ENCODE measurements around the gene TBCE.

TBCE gene

GRCh38 chr1:235442788-235443429, 75.7 kb downstream of the TBCE start:
- H3K4me3 ChIP-seq (ENCODE audit: control insufficient read depth, low read depth, low read length) = no peak overlapping the region
- peak; percentile 81 for DNase-seq (ENCODE audit: low read depth)
- no peak for TF ChIP-seq CTCF (conservative IDR thresholded peaks at IDR 0.05; ENCODE audit: control insufficient read depth, insufficient read depth, low read depth, low read length)

DNA sequence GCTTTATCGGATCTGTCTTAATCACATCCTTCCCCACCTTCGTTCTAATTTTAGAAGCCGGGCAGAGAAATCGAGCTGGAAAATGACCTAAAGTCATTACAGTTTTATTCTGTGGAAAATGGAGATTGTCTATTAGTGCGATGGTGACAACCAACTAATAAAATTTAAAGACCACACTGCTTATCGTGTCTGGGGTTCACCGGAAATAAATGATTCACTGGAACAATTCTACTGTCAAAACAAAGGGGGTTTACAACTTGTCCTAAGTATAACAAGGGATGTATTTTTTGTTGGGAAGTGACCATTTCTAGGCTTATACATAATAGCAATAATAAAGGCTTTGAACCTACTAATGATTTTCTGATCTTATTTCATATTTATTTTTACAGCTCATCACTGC, 81.4 kb downstream of the TBCE start:
- TF ChIP-seq CTCF (conservative IDR thresholded peaks at IDR 0.05; ENCODE audit: control insufficient read depth, insufficient read depth, low read depth, low read length) = no peak
- no peak for DNase-seq (ENCODE audit: low read depth)

DNA sequence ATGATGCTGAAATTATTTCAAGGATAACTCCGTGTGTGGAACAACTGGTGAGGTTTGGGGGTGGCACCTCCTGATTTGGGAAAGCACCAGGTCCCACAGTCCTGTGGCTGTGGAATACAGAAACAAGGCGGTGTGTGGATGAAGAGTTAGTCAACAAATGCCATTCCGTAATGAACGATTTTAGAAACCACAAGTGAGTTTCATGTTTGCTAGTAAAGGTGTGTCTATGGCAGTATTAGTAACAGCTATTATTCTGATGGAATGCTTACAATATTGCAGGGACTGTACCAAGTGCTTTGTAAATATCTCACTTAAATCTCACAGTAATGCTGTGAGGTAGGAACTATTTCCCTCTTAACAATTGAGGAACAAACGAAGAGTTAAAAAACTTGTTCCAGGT, 83.2 kb downstream of the TBCE start:
- H3K4me3 ChIP-seq (ENCODE audit: control insufficient read depth, low read depth, low read length) = no peak overlapping the region
- no peak for DNase-seq (ENCODE audit: low read depth)
- TF ChIP-seq CTCF (conservative IDR thresholded peaks at IDR 0.05; ENCODE audit: control insufficient read depth, insufficient read depth, low read depth, low read length) = no peak

More for the DNA sequence above, 81.4 kb downstream of the TBCE start:
- H3K4me3 ChIP-seq (ENCODE audit: control insufficient read depth, low read depth, low read length) = no peak overlapping the region

GRCh38 chr1:235450886-235451483, 83.8 kb downstream of the TBCE start:
- no peak overlapping the region for H3K4me3 ChIP-seq (ENCODE audit: control insufficient read depth, low read depth, low read length)
- no peak for DNase-seq (ENCODE audit: low read depth)
- TF ChIP-seq CTCF (conservative IDR thresholded peaks at IDR 0.05; ENCODE audit: control insufficient read depth, insufficient read depth, low read depth, low read length) = no peak

DNA sequence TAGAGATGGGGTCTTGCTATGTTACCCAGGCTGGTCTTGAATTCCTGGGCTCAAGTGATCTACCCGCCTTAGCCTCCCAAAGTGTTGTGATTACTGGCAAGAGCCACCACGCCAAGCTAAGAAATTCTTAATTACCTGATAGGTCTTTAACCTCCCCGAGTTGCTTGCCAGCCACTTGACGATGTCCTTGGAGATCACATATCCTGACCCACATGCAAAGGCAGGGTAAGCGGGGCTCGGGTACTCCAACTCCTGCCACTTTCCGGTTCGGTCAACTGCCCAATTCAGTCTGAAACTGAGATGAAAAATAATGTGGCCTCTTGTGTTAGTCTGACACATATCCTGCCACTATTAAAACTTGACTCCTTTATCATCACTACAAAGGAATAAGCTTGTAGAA, 86.8 kb downstream of the TBCE start:
- no peak for DNase-seq (ENCODE audit: low read depth)
- H3K4me3 ChIP-seq (ENCODE audit: control insufficient read depth, low read depth, low read length) = no peak overlapping the region
- TF ChIP-seq CTCF (conservative IDR thresholded peaks at IDR 0.05; ENCODE audit: control insufficient read depth, insufficient read depth, low read depth, low read length) = no peak

DNA sequence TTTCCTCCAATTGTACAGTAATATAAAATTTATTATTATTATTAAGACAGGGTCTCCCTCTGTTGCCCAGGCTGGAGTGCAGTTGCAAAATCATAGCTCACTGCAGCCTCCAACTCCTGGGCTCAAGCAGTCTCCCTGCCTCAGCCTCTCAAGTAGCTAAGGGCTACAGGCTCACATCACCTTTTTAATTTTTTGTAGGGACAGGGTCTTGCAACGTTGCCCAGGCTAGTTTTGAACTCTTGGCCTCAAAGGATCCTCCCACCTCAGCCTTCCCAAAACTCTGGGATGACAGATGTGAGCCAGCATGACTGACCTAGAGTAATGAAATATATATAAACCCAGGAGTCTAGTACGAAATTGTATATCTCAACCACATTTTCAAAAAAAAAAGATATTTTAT, 87.9 kb downstream of the TBCE start:
- H3K4me3 ChIP-seq (ENCODE audit: control insufficient read depth, low read depth, low read length) = no peak overlapping the region
- no peak for TF ChIP-seq CTCF (conservative IDR thresholded peaks at IDR 0.05; ENCODE audit: control insufficient read depth, insufficient read depth, low read depth, low read length)
- DNase-seq (ENCODE audit: low read depth) = no peak

All from fibroblast of mammary gland (primary cell).